Kidney epithelial cell (primary cell): ENCODE data around the gene IFI30. TPM values are rescaled to one million over a fixed set of nuclear protein-coding genes. Genes with fewer than 3 reads are reported as not detected.

Experiments
- DNase-seq: peaks from one replicate; pipeline ENCODE4 v3.0.0-alpha.2; 2010; ENCODE audit warnings: low read depth
- H3K27me3 ChIP-seq: 2 replicates; pipeline ENCODE4 v1.6.0; 2011; ENCODE audit warnings: low read length; ENCODE audit not compliant: control insufficient read depth, insufficient read depth
- H3K36me3 ChIP-seq: 2 replicates; pipeline ENCODE4 v1.5.1; 2011; ENCODE audit warnings: low read length; ENCODE audit not compliant: control insufficient read depth, insufficient read depth
- H3K4me3 ChIP-seq: 2 replicates; pipeline ENCODE4 v1.5.1; 2011; ENCODE audit warnings: low read depth, mild to moderate bottlenecking, control low read depth, low read length
- CTCF ChIP-seq: IDR thresholded peaks from 2 replicates; pipeline ENCODE4 v1.5.1; 2011; ENCODE audit warnings: mild to moderate bottlenecking, moderate library complexity, low read length, control low read depth, inconsistent platforms; ENCODE audit not compliant: insufficient read depth, poor library complexity, severe bottlenecking
- total RNA-seq: library from RNA; depleted of rRNA; stranded (reverse); fragments of >200 nt; gene quantifications from 2 replicates; pipeline ENCODE4 v1.2.3, GENCODE V29; 2015

IFI30 gene
- total RNA-seq, 1 donor from 2014 or later = 9.2 TPM

- TF ChIP-seq CTCF = no peak
- Histone ChIP-seq H3K4me3 (peak overlapping the region; percentile 51), H3K27me3 (no peaks in the 10 kb centered on the region), H3K36me3 (no peaks in the 10 kb centered on the region)
- DNase-seq = no peak
Observed at GRCh38 chr19:18191640-18192062, 18.0 kb downstream of the IFI30 start.

- no peak for TF ChIP-seq CTCF
- peak; percentile 99 for DNase-seq
- H3K36me3 ChIP-seq = no peaks in the 10 kb centered on the region
- no peaks in the 10 kb centered on the region for H3K27me3 ChIP-seq
- peak within 1 kb of the TSS; percentile 92 for H3K4me3 ChIP-seq
Observed at GRCh38 chr19:18192673-18193387, 19.2 kb downstream of the IFI30 start, which contains the start of gene MPV17L2. Gene MPV17L2 (plus strand): TSS chr19:18193218. CDS start chr19:18193282, 64 bp downstream.

- no peak for DNase-seq
- Histone ChIP-seq H3K27me3 (no peaks in the 10 kb centered on the region), H3K36me3 (no peaks in the 10 kb centered on the region), H3K4me3 (peak overlapping the region; percentile 92)
- TF ChIP-seq CTCF = peak; percentile 6
Observed at GRCh38 chr19:18193388-18194180, 20.0 kb downstream of the IFI30 start.

GRCh38 chr19:18194181-18194530 is 20.5 kb downstream of the IFI30 start:
- H3K4me3 ChIP-seq = peak overlapping the region; percentile 92
- H3K27me3 ChIP-seq = no peaks in the 10 kb centered on the region
- no peaks in the 10 kb centered on the region for H3K36me3 ChIP-seq
- no peak for DNase-seq
- no peak for TF ChIP-seq CTCF

- Histone ChIP-seq H3K4me3 (no peak overlapping the region), H3K27me3 (no peaks in the 10 kb centered on the region), H3K36me3 (no peaks in the 10 kb centered on the region)
- TF ChIP-seq CTCF = no peak
- no peak for DNase-seq
Observed at GRCh38 chr19:18194554-18195238, 21.1 kb downstream of the IFI30 start.
